ENCODE measurements around the gene PIM2.
A peak's percentile ranks its signal among the peaks of the same experiment; 100 is the strongest.

The PIM2 gene

GRCh38 chrX:48918643-48919340 is at the start of gene PIM2:
Gene PIM2, minus strand, starts transcription at chrX:48919024. Its CDS starts 190 bp downstream, at chrX:48918834.
- peak; percentile 92 for DNase-seq

DNA sequence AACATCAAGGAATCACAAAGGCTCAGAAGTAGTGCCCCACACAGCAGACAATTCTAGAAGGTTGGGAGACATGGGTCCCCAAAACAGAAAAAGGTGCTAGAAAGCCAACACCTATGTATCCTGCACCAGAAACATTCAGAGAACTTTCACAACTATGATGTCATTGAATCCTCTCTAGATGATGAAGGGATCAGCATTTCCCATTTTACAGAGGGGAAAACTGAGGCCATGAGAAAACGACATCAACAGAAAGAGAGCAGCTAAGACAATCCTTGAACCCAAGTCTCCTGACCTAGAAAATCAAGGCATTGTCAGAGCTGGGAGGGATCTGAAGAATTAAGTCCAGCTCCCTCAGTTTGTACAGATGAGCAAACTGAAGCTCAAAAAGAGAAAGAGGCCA is 49.6 kb upstream of the PIM2 start:
- DNase-seq, result no peak

DNA sequence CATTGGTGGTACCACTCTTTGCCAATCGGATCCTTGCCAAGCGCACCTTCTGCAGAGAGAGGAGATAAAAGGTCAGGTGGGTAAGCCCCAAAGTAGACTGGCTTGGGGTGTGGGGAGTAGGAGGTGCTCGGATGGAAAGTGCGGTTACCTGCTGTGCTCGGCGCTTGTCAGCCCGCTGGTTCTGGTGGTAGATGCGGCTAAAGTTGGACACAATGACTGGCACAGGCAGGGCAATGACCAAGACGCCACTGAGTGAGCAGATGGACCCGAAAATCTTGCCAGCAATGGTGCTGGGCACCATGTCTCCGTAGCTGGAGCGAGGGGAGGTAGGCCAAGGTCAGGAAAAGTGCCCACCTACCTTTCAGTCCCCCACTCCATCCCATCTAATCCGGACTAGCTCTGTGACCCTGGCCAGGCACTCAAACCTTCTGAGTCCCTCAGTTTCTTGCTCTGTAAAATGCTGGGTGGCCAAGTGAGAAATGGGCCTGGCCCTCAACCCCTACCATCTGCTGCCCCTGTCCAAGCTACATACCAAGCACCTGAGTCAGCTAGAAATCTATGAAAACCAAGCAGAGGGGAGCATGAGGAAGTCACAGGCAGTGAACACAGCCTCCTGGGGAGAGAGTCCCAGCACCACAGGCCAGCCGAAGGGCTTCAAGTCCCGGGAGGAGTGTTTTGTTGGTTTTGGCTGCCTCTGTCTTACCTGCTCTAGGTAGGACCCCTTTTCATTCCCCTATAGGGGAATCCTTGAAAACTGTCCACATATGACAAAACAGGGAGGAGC is 48.2 kb upstream of the PIM2 start:
- no peak for DNase-seq

DNA sequence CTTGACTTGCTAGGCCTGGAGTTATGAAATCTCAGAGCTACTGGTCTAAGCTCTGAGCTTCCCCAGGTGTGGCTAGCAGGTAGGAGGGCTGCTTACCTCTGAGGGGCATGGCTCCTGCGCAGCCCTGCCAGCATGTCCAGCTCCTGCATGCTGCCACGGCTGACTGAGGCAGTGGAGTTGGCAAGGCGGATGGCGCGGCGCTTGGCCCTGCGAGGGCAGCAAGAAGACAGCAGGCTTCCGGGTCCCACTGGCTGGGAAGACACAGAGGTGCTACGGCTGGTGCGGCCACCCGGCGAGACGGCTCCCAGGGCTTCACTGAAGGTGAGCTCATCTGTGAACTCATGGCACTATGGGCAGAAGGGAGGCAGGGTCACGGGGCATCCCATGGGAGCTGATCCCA is 47.1 kb upstream of the PIM2 start:
- DNase-seq, result no peak

- no peak for DNase-seq
These were observed 42.8 kb upstream of the PIM2 start for GRCh38 chrX:48961585-48962091.

DNA sequence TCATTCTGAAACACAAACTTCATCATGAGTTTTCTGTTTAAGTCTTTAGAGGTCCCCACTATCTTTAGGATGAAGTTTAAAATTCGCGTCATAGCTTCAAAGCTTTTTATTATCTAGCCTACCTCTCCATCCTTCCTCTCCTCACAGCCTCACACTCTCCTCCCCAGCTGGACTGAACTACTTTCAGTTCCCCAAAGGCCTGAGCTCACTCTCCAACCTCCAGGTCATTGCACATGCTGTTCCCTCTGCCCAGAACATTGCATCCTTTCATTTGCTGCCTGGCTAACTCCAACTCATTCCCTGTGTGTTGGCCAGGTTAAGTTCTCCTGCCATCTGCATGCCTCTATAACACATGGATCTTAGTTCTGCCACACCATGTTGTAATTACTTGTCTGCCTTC is 41.5 kb upstream of the PIM2 start:
- peak; percentile 37 for DNase-seq

GRCh38 chrX:48958635-48959094 is 39.8 kb upstream of the PIM2 start:
- DNase-seq, result peak; percentile 35

GRCh38 chrX:48957827-48958634 is 39.2 kb upstream of the PIM2 start:
- peak; percentile 95 for DNase-seq

DNA sequence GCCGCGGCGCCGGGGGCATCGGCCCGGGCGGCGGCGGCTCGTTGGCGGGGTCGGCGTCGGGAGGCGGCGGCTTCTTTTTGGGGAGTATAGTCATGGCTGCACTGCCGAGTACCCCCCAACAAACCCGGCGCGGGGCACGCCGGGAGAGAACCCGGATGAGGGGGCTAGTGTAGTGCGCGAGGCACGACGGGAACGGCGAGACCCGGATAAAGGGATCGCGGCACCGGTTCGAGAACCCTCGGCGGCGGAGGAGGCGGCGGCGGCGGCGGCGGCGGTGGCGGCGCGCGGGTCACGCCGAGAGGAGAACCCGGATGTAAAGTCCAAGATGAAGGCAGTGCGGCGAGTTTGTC is 38.6 kb upstream of the PIM2 start, which contains the start of gene OTUD5:
TSS of gene OTUD5 (minus strand) at position 131 of the 350 bp plus-strand sequence. CDS start at position 94, 37 bp downstream.
- DNase-seq, result peak; percentile 70

GRCh38 chrX:48956728-48957414 is 38.0 kb upstream of the PIM2 start:
- peak; percentile 44 for DNase-seq

GRCh38 chrX:48948589-48948988 is 29.8 kb upstream of the PIM2 start:
- DNase-seq, result no peak

- DNase-seq, result peak; percentile 58
These were observed 26.9 kb upstream of the PIM2 start for GRCh38 chrX:48945517-48946348.

DNA sequence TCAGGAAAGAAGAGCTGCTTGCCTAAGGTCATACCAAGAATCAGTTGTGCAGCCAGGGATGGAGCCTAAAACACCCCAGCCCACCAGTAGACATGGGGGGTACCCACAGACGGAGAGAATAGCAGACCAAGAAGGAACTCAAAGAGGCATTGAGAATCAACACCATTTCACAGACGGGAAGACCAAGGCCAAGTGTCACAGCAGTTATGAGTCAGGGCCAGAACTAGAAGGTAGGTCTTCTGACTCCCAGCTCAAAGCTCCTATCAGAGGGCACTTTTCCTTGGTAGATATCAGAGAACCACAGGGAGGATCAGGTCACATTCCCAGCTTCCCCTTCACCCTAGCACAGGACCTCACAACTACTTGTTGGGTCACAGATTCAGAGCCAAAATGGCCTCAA is 24.1 kb upstream of the PIM2 start:
- DNase-seq, result no peak

DNA sequence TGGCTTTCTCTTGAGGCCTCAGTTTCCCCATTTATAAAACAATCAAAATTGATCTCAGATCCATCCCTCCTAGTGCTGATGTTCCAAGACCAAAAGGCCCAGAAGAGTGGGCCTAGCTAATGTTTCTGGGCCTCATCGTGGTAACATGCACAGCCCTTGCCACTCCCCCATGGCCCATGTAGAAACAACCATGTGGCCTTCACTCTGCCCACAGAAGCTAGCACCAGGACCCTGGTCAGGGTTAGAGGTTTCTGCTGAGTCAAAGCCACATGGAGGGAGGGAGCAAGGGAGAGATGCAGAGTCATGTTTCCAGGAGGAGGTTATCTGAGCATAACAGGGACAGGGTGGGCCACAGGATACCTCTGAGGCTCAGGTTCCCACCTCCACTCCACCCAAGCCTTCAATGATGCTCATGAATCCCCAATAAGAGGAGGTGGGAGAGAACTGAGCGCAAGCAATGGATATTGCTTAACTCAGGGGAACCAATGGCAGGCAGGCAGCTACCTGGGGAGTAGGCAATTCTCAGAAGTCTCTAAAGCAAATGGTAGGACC is 21.7 kb upstream of the PIM2 start:
- no peak for DNase-seq

- DNase-seq, result no peak
These were observed 20.9 kb upstream of the PIM2 start for GRCh38 chrX:48939524-48940228.

GRCh38 chrX:48938721-48939425 is 20.0 kb upstream of the PIM2 start:
- DNase-seq, result no peak

DNA sequence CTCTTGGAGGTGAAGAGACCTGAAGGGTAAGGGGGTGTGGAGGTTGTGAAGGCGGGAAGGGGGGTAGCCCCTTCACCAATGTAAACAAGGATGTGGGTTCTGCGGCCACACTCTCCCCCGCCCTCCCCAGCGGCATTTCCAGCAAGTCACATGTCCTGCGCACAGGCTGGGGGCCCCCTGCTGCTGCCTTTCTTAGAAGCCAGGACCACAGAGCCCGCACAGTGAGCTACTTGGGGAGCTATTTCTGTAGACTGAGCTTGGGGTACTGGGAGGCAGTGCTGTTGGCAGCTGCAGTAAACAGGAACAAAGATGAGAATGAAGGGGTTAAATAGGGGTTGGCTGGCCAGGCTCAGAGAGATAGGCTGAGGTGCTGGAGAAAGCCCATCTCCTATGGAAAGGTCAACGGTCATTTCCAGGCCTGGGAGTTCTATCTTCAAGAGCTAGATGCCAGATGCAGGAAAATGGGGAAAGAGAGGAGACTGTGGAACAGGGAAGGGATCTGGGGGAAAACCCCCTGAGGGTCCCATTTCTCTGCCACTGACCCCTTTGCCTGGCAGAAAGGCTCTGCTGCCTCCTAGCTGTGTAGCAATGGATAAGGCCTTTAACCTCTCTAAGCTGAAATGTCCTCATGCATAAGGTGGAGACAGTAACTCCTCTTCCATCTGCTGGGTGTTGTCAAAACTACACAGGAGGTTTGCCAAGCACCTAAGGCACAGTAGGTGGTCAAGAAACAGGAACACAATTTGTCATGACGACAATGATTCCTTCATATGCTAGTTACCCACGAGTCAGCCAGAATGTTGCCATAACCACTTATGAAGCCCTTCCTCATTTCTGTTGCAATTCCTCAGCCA is 18.5 kb upstream of the PIM2 start:
- peak; percentile 81 for DNase-seq

DNA sequence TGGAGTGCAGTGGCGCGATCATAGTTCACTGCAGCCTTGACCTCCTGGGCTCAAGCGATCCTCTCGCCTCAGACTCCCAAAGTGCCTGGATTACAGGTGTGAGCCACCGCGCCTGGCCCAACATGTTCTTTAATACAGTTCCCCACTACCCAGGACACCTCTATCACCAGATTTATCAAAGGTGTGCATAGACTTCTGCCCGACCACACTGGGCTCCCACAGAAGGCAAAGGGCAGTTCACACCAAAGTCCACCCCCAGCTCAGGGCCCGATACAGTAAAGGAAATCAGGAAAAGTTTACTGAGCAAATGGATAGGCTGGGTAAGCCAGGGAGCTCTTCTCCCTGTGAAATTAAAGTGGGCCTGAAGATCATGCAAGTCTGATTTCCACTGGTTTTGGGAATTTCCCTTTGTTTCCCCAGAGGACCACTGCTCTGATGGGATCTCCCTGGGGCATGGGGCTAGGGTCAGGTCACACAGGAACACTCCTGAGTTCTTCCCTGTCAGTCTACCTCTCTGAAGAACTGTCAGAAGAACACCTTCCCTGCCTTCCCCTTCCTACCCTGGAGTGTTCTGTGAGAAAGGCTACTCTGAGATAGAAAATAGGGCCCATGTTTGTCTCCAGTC is 17.7 kb upstream of the PIM2 start:
- DNase-seq, result peak; percentile 43

- peak; percentile 41 for DNase-seq
These were observed 16.5 kb upstream of the PIM2 start for GRCh38 chrX:48935301-48935670.

Measured in suppressor macrophage treated with lipopolysaccharide for 4 hours (primary cell).